ENCODE data around the gene POLR3E. TPM values are rescaled to one million over a fixed set of nuclear protein-coding genes. Genes with fewer than 3 reads are reported as not detected.

Gene POLR3E
- total RNA-seq, 2 donors from 2014 or later: 34.4 to 43.4 TPM

GRCh38 chr16:22257440-22257839, 39.8 kb upstream of the POLR3E start:
- H3K36me3 ChIP-seq: peaks cover 24% of the 10 kb centered on the region
- DNase-seq: no peak
- no peak overlapping the region for H3K9ac ChIP-seq (ENCODE audit: low read depth in 2 of 2, low read length in 2 of 2)
- H3K27ac ChIP-seq: no peak overlapping the region
- no peak overlapping the region for H3K4me3 ChIP-seq
- intact Hi-C loops (cut with DNase I): no loop called here
- no peaks in the 10 kb centered on the region for H3K9me3 ChIP-seq
- TF ChIP-seq CTCF (IDR thresholded peaks at IDR 0.05): no peak
- H3K4me1 ChIP-seq: no peaks in the 10 kb centered on the region
- H3K27me3 ChIP-seq: no peaks in the 10 kb centered on the region

GRCh38 chr16:22260490-22260889, 36.7 kb upstream of the POLR3E start:
- Histone ChIP-seq H3K4me3 (no peak overlapping the region), H3K9me3 (no peaks in the 10 kb centered on the region), H3K9ac (ENCODE audit: low read depth in 2 of 2, low read length in 2 of 2) (no peak overlapping the region), H3K27ac (no peak overlapping the region), H3K36me3 (peaks cover 24% of the 10 kb centered on the region), H3K27me3 (no peaks in the 10 kb centered on the region), H3K4me1 (no peaks in the 10 kb centered on the region)
- intact Hi-C loops (cut with DNase I): no loop called here
- no peak for TF ChIP-seq CTCF (IDR thresholded peaks at IDR 0.05)
- DNase-seq: no peak

- H3K36me3 ChIP-seq: peaks cover 14% of the 10 kb centered on the region
- no peak overlapping the region for H3K27ac ChIP-seq
- no peak for DNase-seq
- no peaks in the 10 kb centered on the region for H3K9me3 ChIP-seq
- H3K4me3 ChIP-seq: no peak overlapping the region
- H3K9ac ChIP-seq (ENCODE audit: low read depth in 2 of 2, low read length in 2 of 2): no peak overlapping the region
- no peaks in the 10 kb centered on the region for H3K4me1 ChIP-seq
- no peak for TF ChIP-seq CTCF (IDR thresholded peaks at IDR 0.05)
- intact Hi-C loops (cut with DNase I): no loop called here
- H3K27me3 ChIP-seq: no peaks in the 10 kb centered on the region
Measured at GRCh38 chr16:22262460-22262859, 34.7 kb upstream of the POLR3E start.

GRCh38 chr16:22264786-22265185, 32.4 kb upstream of the POLR3E start:
- Histone ChIP-seq H3K9me3 (no peaks in the 10 kb centered on the region), H3K9ac (ENCODE audit: low read depth in 2 of 2, low read length in 2 of 2) (no peak overlapping the region), H3K4me3 (no peak overlapping the region), H3K27me3 (no peaks in the 10 kb centered on the region), H3K36me3 (peaks cover 4% of the 10 kb centered on the region), H3K4me1 (no peaks in the 10 kb centered on the region), H3K27ac (no peak overlapping the region)
- intact Hi-C loops (cut with DNase I): no loop called here
- DNase-seq: no peak
- no peak for TF ChIP-seq CTCF (IDR thresholded peaks at IDR 0.05)

GRCh38 chr16:22265351-22265750, 31.9 kb upstream of the POLR3E start:
- no peak for DNase-seq
- no peaks in the 10 kb centered on the region for H3K4me1 ChIP-seq
- H3K27ac ChIP-seq: no peak overlapping the region
- H3K9ac ChIP-seq (ENCODE audit: low read depth in 2 of 2, low read length in 2 of 2): no peak overlapping the region
- H3K36me3 ChIP-seq: peaks cover 4% of the 10 kb centered on the region
- H3K4me3 ChIP-seq: no peak overlapping the region
- H3K27me3 ChIP-seq: no peaks in the 10 kb centered on the region
- intact Hi-C loops (cut with DNase I): no loop called here
- TF ChIP-seq CTCF (IDR thresholded peaks at IDR 0.05): no peak
- no peaks in the 10 kb centered on the region for H3K9me3 ChIP-seq

GRCh38 chr16:22266546-22266945, 30.7 kb upstream of the POLR3E start:
- Histone ChIP-seq H3K9ac (ENCODE audit: low read depth in 2 of 2, low read length in 2 of 2) (no peak overlapping the region), H3K27ac (no peak overlapping the region), H3K4me3 (no peak overlapping the region), H3K27me3 (no peaks in the 10 kb centered on the region), H3K36me3 (peaks cover 5% of the 10 kb centered on the region), H3K9me3 (no peaks in the 10 kb centered on the region), H3K4me1 (no peaks in the 10 kb centered on the region)
- intact Hi-C loops (cut with DNase I): no loop called here
- no peak for TF ChIP-seq CTCF (IDR thresholded peaks at IDR 0.05)
- no peak for DNase-seq
